ENCODE measurements around the gene TEX52. TPM values are rescaled to one million over a fixed set of nuclear protein-coding genes. Genes with fewer than 3 reads are reported as not detected.

Gene TEX52
- total and polyA plus RNA-seq, 2 of the 8 experiments (the other 6 are each of a cell fraction or from before 2014, with no cell fraction given), result not detected

DNA sequence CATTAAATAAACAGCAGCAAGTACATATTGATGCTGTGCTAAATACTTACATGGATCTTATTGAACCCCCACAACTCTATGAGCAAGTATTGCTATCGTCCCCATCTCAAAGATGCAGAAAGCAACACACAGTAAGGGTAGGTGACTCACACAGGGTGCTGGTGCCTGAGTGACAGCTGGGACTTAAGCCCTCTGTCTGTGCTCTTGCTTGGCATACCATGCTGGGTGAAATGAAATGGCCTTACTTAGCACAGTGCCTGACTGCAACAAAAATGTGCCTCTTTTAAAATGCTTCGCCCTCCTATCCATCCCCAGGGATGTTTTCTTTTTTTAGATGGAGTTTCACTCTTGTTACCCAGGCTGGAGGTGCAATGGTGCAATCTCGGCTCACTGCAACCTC is 788 bp downstream of the TEX52 start:
- Histone ChIP-seq H3K4me2 (ENCODE audit: insufficient read depth in 1 of 2, low read depth in 2 of 2, low read length in 2 of 2) (no peak overlapping the region), H3K23ac (ENCODE audit: insufficient read length) (no peak overlapping the region), H4K8ac (ENCODE audit: extremely low read depth, insufficient read depth, low read length) (no peak overlapping the region), H3K36me3 (ENCODE audit: control insufficient read depth in 2 of 4, insufficient read depth in 4 of 4, low read length in 3 of 4) (peaks cover 0 to 19% (median 12%) of the 10 kb centered on the region in 4 experiments; a peak in 4 of 8 replicates), H4K20me1 (replicated peaks in 1 of 2; ENCODE audit: control insufficient read depth in 1 of 2, insufficient read depth in 2 of 2, low read length in 2 of 2) (peaks cover 3 to 5% of the 10 kb centered on the region in 2 experiments), H2BK15ac (ENCODE audit: low read length) (no peak overlapping the region), H3K9ac (replicated peaks in 1 of 4; ENCODE audit: extremely low read depth in 1 of 4, low read depth in 3 of 4, low read length in 3 of 4) (no peak overlapping the region; a peak in 1 of 7 replicates), H2BK20ac (ENCODE audit: low read length) (no peak overlapping the region), H2BK12ac (ENCODE audit: low read depth, low read length) (no peak overlapping the region), H3K4me1 (replicated peaks in 1 of 4; ENCODE audit: control insufficient read depth in 3 of 4, insufficient read depth in 4 of 4, low read length in 3 of 4) (peaks cover 0 to 6% (median under 1%) of the 10 kb centered on the region in 4 experiments; a peak in 4 of 7 replicates), H2BK5ac (ENCODE audit: low read depth, low read length) (no peak overlapping the region), H3K27ac (ENCODE audit: low read depth, low read length) (no peak overlapping the region), H3K79me1 (ENCODE audit: low read depth, low read length) (no peaks in the 10 kb centered on the region), H3K56ac (replicated peaks; ENCODE audit: insufficient read length, low read depth, low read length) (no peak overlapping the region), H3K18ac (ENCODE audit: extremely low read depth, low read length) (no peak overlapping the region), H3K27me3 (replicated peaks in 1 of 4; ENCODE audit: control insufficient read depth in 3 of 4, extremely low read depth in 1 of 4, insufficient read depth in 3 of 4, low read length in 3 of 4) (no peaks in the 10 kb centered on the region), H3K79me2 (ENCODE audit: control insufficient read depth in 1 of 2, insufficient read depth in 2 of 2, low read length in 2 of 2) (no peaks in the 10 kb centered on the region), H2AFZ (ENCODE audit: low read length) (no peak overlapping the region), H4K5ac (ENCODE audit: insufficient read length, low read depth, low read length) (no peak overlapping the region), H3K4me3 (ENCODE audit: extremely low read depth in 1 of 4, insufficient read depth in 2 of 4, low read depth in 3 of 4, low read length in 4 of 4) (no peak overlapping the region), H2AK5ac (ENCODE audit: low read depth, low read length) (no peak overlapping the region), H4K91ac (replicated peaks; ENCODE audit: insufficient read length, low read length) (no peak overlapping the region), H3K4ac (replicated peaks; ENCODE audit: insufficient read length, low read depth, low read length) (no peak overlapping the region), H2BK120ac (replicated peaks; ENCODE audit: low read depth, low read length) (no peak overlapping the region), H3K9me3 (ENCODE audit: insufficient read depth in 2 of 2, low read depth in 1 of 2, low read length in 1 of 2) (no peaks in the 10 kb centered on the region), H3K23me2 (ENCODE audit: low read depth, low read length) (no peaks in the 10 kb centered on the region), H3K14ac (ENCODE audit: insufficient read length) (no peak overlapping the region)
- WGBS, 2 experiments (ENCODE audit: extremely low coverage in 1 of 2, insufficient coverage in 1 of 2, insufficient read length in 1 of 2, insufficient replicate concordance in 2 of 2, low coverage in 1 of 2, low lambda C conversion rate in 2 of 2, missing lambda C conversion rate in 1 of 2), result 85% methylated on average over 3 of the region's 3 CpGs; no CpG with 5 or more reads in 1 of the 2 experiments
- TF ChIP-seq ASH2L (IDR thresholded peaks at IDR 0.05; ENCODE audit: low read length), result no peak
- 0 out of 2 replicates have a peak, but pooled peaks have one; percentile 27 for TF ChIP-seq POLR2AphosphoS5 (IDR thresholded peaks at IDR 0.05; ENCODE audit: low read depth, low read length)
- TF ChIP-seq PHF8 (conservative IDR thresholded peaks at IDR 0.05; ENCODE audit: low read depth, low read length), result no peak
- ChIA-PET CTCF (ENCODE audit: partially characterized antibody) (interaction anchor here (0.6 to 6.5 kb wide), 9 partner anchors 8 to 173 kb away, joined by 3 to 84 read pairs (median 4); no protein-coding TSS in a partner anchor), POLR2A (ENCODE audit: partially characterized antibody) (interaction anchor here (0.6 to 3.8 kb wide), 17 partner anchors 8 to 199 kb away, joined by 3 to 31 read pairs (median 4); partner anchors contain the start of genes FOXM1, ITFG2, RHNO1 and TULP3)
- no peak for DNase-seq (ENCODE audit: low read depth in 1 of 2, low spot score in 2 of 2)
- no peak for FAIRE-seq
